Fibroblast of skin of left quadriceps (primary cell): Measurements from ENCODE around the gene DOCK7.
A peak's percentile ranks its signal among the peaks of the same experiment; 100 is the strongest.

Experiments
- DNase-seq, 2 experiments: peaks; one replicate each; pipeline ENCODE4 v3.0.0-alpha.2; 2013; ENCODE audit warnings: low read depth in 2 of 2

DOCK7 gene

DNA sequence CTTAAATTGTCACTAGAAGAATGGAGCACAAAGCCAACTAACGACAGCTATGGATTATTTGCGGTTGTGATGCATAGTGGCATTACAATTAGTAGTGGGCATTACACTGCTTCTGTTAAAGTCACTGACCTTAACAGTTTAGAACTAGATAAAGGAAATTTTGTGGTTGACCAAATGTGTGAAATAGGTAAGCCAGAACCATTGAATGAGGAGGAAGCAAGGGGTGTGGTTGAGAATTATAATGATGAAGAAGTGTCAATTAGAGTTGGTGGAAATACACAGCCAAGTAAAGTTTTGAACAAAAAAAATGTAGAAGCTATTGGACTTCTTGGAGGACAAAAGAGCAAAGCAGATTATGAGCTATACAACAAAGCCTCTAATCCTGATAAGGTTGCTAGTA lies 237.9 kb downstream of the DOCK7 start:
- DNase-seq = no peak

DNA sequence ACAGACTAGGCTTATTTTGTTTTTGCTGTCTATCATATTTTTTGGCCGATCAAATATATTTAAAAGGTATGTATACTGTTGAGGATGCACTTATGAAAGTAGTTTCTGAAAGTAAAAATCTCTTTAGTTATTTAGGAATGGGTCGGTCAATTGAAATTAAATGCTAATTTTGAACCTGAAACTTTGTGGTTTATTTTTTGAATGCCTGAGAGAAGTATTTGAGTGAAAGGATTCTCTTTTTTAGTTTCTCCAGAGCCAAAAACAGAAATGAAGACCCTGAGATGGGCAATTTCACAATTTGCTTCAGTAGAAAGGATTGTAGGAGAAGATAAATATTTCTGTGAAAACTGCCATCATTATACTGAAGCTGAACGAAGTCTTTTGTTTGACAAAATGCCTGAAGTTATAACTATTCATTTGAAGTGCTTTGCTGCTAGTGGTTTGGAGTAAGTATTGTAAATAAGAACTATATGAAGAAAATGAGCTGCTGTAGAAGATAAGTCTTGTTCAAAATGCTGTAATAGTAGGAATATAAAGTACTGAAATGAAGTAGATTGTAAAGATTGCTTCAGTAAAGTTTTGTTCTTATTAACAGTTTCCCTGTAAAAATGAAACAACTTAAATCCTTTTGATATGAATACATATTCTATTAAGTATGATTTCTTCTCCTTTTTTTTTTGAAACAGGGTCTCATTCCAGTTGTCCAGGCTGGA lies 239.8 kb downstream of the DOCK7 start:
- no peak for DNase-seq

DNA sequence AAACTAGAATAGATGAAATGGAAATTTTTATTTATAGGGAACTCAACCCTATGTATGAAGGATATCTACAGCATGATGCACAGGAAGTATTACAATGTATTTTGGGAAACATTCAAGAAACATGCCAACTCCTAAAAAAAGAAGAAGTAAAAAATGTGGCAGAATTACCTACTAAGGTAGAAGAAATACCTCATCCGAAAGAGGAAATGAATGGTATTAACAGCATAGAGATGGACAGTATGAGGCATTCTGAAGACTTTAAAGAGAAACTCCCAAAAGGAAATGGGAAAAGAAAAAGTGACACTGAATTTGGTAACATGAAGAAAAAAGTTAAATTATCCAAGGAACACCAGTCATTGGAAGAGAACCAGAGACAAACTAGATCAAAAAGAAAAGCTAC lies 243.5 kb downstream of the DOCK7 start:
- DNase-seq = no peak

DNA sequence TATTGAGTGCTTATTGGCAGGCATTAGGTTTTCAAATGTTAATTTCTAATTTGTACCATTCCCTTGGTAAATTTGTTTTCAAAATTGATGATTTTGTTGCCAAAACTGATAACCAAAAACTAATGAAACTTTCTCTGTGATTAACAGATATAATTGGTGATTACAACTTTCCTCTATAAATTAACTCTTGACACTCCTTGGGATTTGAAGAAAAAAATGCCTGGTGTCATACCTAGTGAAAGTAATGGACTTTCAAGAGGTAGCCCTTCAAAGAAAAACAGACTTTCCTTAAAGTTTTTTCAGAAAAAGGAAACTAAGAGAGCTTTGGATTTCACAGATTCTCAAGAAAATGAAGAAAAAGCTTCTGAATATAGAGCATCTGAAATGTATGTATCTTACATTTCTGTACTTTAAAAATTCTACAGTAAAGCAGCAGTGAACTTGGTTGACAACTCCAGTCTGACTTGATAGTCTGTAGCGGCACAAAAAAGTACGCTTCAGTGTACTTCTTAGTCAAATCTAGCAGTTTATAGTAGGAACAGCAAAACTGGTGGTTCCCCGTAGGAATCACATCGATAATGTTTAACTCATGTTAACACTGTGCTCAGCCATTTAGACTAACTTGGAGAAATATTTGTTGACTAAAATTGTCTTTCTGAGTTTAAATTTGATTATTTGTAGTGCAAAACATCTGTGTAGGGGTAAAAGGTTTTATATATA lies 248.4 kb downstream of the DOCK7 start:
- DNase-seq = no peak

DNA sequence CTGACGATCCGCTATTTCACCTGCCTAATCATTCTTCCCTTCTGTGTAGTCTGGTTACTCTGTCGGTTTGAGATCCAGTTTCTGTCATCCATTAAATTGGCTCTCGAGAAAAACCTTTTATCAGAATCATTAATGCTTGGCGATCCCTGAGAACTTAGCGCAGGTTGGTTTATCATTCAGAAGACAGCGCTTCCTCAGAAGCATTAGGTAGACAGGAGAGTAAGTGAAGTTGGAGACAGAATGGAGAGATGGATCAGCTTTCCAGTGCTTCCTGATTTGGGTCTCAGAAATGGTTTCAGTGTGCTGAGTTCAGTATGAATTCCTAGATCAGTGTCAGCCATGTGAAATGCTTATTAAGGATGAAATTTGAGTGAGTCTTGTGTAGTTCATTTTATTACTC lies 250.0 kb downstream of the DOCK7 start:
- no peak for DNase-seq

GRCh38 chr1:62437273-62437940 lies 250.8 kb downstream of the DOCK7 start:
- DNase-seq = no peak

- peak; percentile 100 for DNase-seq
These were observed 251.5 kb downstream of the DOCK7 start, which contains the start of gene USP1 for GRCh38 chr1:62436466-62437272. Gene USP1, plus strand, starts transcription at chr1:62437049. Its CDS starts 2,819 bp downstream, at chr1:62439868.

DNA sequence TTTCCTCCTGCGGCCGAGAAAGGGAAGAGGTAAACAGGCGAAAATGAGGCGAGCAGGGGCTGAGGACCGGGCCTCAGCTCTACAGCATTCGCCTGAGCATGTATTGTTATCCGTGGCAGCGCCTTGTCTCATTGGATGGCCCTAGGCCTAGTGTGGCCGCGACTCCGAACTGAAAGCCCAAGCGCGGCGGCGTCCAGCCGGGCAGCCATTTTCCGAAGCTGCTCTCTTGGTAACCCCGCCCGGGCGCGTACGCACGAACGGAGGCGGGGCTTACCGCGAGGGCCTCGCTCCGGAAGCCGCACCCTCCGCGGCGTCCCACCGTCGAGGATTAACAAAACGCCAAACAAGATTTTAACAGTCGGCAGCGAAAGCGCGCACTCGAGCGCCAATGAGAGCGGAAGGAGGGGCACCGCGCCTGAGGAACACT lies 252.1 kb downstream of the DOCK7 start:
- DNase-seq = peak in 1 of 2 experiments; percentile 13

DNA sequence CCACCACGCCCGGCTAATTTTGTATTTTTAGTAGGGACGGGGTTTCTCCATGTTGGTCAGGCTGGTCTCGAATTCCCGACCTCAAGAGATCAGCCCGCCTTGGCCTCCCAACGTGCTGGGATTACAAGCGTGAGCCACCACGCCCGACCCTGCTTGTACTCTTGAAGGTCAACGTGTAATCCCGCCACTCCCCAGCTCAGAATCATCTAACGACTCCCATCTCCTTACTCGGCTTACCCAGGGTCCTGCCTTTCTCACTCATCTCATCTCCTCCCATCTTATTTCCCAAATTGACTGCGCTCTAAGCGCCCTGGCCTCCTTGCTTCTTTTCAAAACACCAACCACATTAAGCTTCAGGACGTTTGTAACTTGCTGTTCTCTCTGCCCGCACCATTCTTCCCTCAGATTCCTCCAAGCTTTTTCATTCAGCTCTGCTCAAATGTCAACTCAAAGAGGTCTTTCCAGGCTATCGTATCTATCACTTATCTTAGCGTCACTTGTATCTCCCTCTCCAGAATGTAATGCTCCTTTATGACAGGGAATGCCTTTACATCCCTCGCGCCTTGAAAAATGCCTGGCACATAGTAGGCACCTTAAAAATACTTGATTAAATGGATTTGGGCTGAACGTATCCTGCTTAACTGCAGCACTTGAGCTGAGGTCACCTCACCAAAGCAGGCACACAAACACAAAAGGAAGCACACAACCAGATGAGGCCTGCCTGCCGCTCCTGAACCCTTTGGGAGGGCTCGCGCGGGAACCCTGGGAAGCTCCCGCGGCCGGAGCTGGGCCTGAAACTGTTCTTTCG lies 252.8 kb downstream of the DOCK7 start:
- no peak for DNase-seq

DNA sequence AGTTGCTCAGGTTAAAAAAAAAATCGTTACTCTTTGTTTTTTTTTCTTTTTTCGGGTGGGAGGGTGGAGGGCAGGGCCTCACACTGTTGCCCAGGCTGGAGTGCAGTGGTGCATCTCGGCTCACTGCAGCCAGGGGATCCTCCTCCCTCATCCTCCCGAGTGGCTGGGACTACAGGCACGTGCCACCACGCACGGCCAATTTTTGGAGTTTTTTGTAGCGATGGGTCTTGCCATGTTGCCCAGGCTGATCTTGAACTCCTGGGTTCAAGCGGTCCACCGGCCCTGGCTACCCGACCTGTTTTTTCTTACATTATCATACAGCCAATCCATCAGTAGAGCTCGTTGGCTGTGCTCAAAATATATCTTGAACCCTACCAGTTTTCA lies 253.6 kb downstream of the DOCK7 start:
- DNase-seq = no peak

DNA sequence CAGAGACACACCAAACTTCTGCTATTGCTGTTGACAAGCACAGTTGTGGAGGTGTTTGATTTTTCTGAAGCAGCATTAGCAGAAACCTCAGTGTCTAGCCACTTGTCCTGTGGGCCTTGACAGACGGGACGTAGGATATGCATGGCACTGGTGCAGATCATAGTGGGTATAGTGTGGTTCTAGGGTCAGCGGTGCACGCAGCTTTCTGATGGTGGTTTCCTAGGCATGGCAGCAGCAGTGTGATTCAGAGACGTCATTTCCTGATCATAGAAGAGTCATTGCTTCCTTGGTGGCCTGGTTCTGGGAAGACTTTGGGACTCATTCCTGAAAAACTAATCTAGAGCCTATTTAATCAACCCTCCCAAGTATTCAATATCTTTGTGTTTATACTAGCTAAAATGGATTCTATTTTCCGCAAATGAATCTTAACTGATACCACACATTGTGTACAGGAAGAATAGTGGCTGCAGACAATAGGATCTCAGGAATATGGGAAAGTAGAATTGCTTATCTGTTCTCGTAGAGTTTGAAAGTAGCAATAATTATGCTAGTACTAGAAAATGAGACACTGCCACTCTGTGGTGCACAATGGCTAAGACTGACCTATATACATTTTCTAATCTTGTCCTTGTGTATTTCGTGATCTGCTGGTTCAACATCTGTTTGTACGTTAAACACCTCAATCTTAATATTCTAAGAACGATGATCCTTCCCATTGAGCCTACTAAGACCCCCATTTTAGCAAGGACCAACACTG lies 254.1 kb downstream of the DOCK7 start:
- no peak for DNase-seq

- no peak for DNase-seq
These were observed 258.6 kb downstream of the DOCK7 start for GRCh38 chr1:62429581-62429980.

DNA sequence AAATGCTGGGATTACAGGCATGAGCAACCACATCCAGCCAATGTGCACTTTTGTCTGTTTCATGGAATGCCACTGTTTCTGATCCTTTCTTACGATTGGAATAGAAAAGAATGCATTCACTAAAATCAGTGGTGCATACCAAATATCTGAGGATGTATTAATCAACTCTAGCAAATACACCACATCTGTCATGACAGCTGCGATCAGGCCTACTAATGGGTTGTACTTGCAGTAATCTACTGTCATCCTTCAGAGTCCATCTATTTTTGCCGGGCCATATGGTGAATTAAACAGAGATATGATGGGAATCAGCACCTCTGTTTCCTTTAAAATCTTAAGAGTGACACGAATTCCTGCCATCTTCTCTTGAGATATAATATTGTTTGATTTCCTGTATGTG lies 259.8 kb downstream of the DOCK7 start:
- no peak for DNase-seq

GRCh38 chr1:62426794-62427193 lies 261.4 kb downstream of the DOCK7 start:
- no peak for DNase-seq

GRCh38 chr1:62426237-62426636 lies 261.9 kb downstream of the DOCK7 start:
- no peak for DNase-seq

GRCh38 chr1:62425041-62425440 lies 263.1 kb downstream of the DOCK7 start:
- no peak for DNase-seq

GRCh38 chr1:62424411-62424810 lies 263.8 kb downstream of the DOCK7 start:
- no peak for DNase-seq

- no peak for DNase-seq
These were observed 264.5 kb downstream of the DOCK7 start for GRCh38 chr1:62423580-62424242.

GRCh38 chr1:62420214-62420613 lies 268.0 kb downstream of the DOCK7 start:
- no peak for DNase-seq
